Calu3 (cell line): ENCODE measurements around the gene PLEKHM3. TPM values are rescaled to one million over a fixed set of nuclear protein-coding genes. Genes with fewer than 3 reads are reported as not detected.

ENCODE experiments used
- BruUV-seq: library from RNA; stranded (reverse); fragments of 400-500 nt; replicated peaks from 2 replicates; lab custom pipeline; 2021; lab: Mats Ljungman, UMichigan
- CTCF ChIA-PET: fragments of 300-600 bp; sonication (Branson Sonifier 250); formaldehyde crosslinking; loops from one replicate; lab custom pipeline; 2022; ENCODE audit warnings: antibody characterized with exemption; lab: Charles Lee
- DNase-seq: peaks from one replicate; pipeline ENCODE4 v3.0.0; 2022
- H3K27ac Mint-ChIP-seq: one replicate; pipeline ENCODE4 v1.8.0; 2022; ENCODE audit warnings: mixed read lengths; ENCODE audit not compliant: unreplicated experiment
- H3K27me3 Mint-ChIP-seq: one replicate; pipeline ENCODE4 v1.8.0; 2022; ENCODE audit warnings: mixed read lengths; ENCODE audit not compliant: unreplicated experiment
- H3K36me3 Mint-ChIP-seq: one replicate; pipeline ENCODE4 v1.8.0; 2022; ENCODE audit warnings: mild to moderate bottlenecking, moderate library complexity, mixed read lengths; ENCODE audit not compliant: insufficient read depth, unreplicated experiment
- H3K4me1 Mint-ChIP-seq: one replicate; pipeline ENCODE4 v1.8.0; 2022; ENCODE audit warnings: mild to moderate bottlenecking, low read depth, mixed read lengths; ENCODE audit not compliant: unreplicated experiment
- H3K4me3 Mint-ChIP-seq: one replicate; pipeline ENCODE4 v1.8.0; 2022; ENCODE audit warnings: mild to moderate bottlenecking, low read depth, moderate library complexity, mixed read lengths; ENCODE audit not compliant: unreplicated experiment
- H3K9me3 Mint-ChIP-seq: one replicate; pipeline ENCODE4 v1.8.0; 2022; ENCODE audit warnings: low read depth, mixed read lengths; ENCODE audit not compliant: unreplicated experiment
- CTCF ChIP-seq: fragments of 200-600 bp; IDR thresholded peaks from one replicate; pipeline ENCODE4 v1.8.0; 2022; ENCODE audit warnings: antibody characterized with exemption; ENCODE audit not compliant: unreplicated experiment
- intact Hi-C: fragments of 100-400 bp; cut with micrococcal nuclease; formaldehyde crosslinking; loops from one replicate; pipeline ENCODE4 v1.10.0; 2022; ENCODE audit not compliant: unreplicated experiment
- total RNA-seq: library from RNA; stranded (reverse); gene quantifications from 2 replicates; pipeline ENCODE4 v1.2.3, GENCODE V29; 2022

Gene PLEKHM3
- total RNA-seq, 1 experiment from 2014 or later: 8.0 TPM

DNA sequence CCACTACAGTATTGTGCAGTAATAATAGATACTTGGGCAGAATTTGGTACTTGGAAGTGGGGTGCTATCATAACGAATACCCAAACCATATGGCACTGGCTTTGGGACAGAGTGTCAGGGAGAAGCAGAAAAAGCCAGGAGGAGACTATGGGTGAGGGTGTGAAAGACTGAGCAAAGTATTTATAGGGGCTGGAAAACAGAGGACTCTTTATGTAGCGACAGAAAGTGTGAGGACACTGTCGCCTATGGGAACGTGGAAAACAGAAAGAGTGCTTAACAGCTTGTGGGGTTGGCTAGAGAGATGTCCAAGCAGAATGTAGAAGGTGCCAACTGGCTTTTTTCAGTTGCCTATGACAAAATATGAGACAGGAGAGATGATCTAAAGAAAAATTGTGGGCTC is 40.7 kb upstream of the PLEKHM3 start:
- H3K4me3 Mint-ChIP-seq: no peak overlapping the region
- CTCF ChIA-PET: no interaction called here
- no peak for TF ChIP-seq CTCF
- no peaks in the 10 kb centered on the region for H3K36me3 Mint-ChIP-seq
- DNase-seq: no peak
- no peaks in the 10 kb centered on the region for H3K9me3 Mint-ChIP-seq
- intact Hi-C loops: no loop called here
- peaks cover 8% of the 10 kb centered on the region for H3K4me1 Mint-ChIP-seq
- H3K27ac Mint-ChIP-seq: no peak overlapping the region
- BruUV-seq: no TSS peak
- H3K27me3 Mint-ChIP-seq: peaks cover 13% of the 10 kb centered on the region

- Mint-ChIP-seq H3K4me1 (peaks cover 8% of the 10 kb centered on the region), H3K4me3 (no peak overlapping the region), H3K27ac (no peak overlapping the region), H3K27me3 (peaks cover 18% of the 10 kb centered on the region), H3K36me3 (no peaks in the 10 kb centered on the region), H3K9me3 (no peaks in the 10 kb centered on the region)
- DNase-seq: no peak
- TF ChIP-seq CTCF: no peak
- BruUV-seq: no TSS peak
- intact Hi-C loops: no loop called here
- CTCF ChIA-PET: no interaction called here
Observed at GRCh38 chr2:208065476-208065875, 40.1 kb upstream of the PLEKHM3 start.

GRCh38 chr2:208064220-208064961 is 39.1 kb upstream of the PLEKHM3 start:
- Mint-ChIP-seq H3K9me3 (no peaks in the 10 kb centered on the region), H3K27ac (no peak overlapping the region), H3K36me3 (no peaks in the 10 kb centered on the region), H3K4me1 (peaks cover 8% of the 10 kb centered on the region), H3K4me3 (no peak overlapping the region), H3K27me3 (peaks cover 18% of the 10 kb centered on the region)
- BruUV-seq: no TSS peak
- no peak for TF ChIP-seq CTCF
- CTCF ChIA-PET: interaction anchor here (1.4 kb wide), 1 partner anchor 8 kb away, joined by 3 read pairs; no protein-coding TSS in a partner anchor
- intact Hi-C loops: no loop called here
- DNase-seq: no peak

GRCh38 chr2:208062961-208063360 is 37.6 kb upstream of the PLEKHM3 start:
- peaks cover 8% of the 10 kb centered on the region for H3K4me1 Mint-ChIP-seq
- no peak overlapping the region for H3K4me3 Mint-ChIP-seq
- CTCF ChIA-PET: interaction anchor here (1.4 kb wide), 1 partner anchor 9 kb away, joined by 3 read pairs; no protein-coding TSS in a partner anchor
- intact Hi-C loops: loop anchor here (1.0 kb wide), 1 partner anchor 317 kb away; no protein-coding TSS in a partner anchor
- DNase-seq: no peak
- no peak overlapping the region for H3K27ac Mint-ChIP-seq
- no TSS peak for BruUV-seq
- TF ChIP-seq CTCF: no peak
- no peaks in the 10 kb centered on the region for H3K9me3 Mint-ChIP-seq
- no peaks in the 10 kb centered on the region for H3K36me3 Mint-ChIP-seq
- H3K27me3 Mint-ChIP-seq: peaks cover 18% of the 10 kb centered on the region
